DOHH2 (cell line): ENCODE results near the gene SYDE1.
"Not testable (repeated sequence)": the region's sequence is repeated elsewhere in the genome, so short reads cannot be mapped to it uniquely, and the experiment has no call there.

Experiments used
- H3F3A ChIP-seq: fragments of 200-600 bp; sonication (generic), shearing (Covaris generic); 2 replicates; pipeline ENCODE4 v1.6.0; 2016; ENCODE audit warnings: antibody characterized with exemption, mild to moderate bottlenecking; ENCODE audit not compliant: control insufficient read depth, insufficient read depth
- H3K27ac ChIP-seq: fragments of 200-600 bp; sonication (generic); 2 replicates; pipeline ENCODE4 v1.5.1; 2014; ENCODE audit warnings: low read depth, mild to moderate bottlenecking, low read length, moderate library complexity
- H3K27me3 ChIP-seq: fragments of 200-600 bp; sonication (generic); 2 replicates; pipeline ENCODE4 v1.6.1; 2014; ENCODE audit warnings: mild to moderate bottlenecking, low read length, mixed read lengths; ENCODE audit not compliant: control insufficient read depth
- H3K36me3 ChIP-seq: fragments of 200-600 bp; sonication (generic); 2 replicates; pipeline ENCODE4 v1.6.1; 2014; ENCODE audit warnings: mild to moderate bottlenecking, low read length, moderate library complexity, mixed read lengths; ENCODE audit not compliant: control insufficient read depth
- H3K4me1 ChIP-seq: fragments of 200-600 bp; sonication (generic); 2 replicates; pipeline ENCODE4 v1.6.1; 2014; ENCODE audit warnings: mild to moderate bottlenecking, low read length, mixed read lengths; ENCODE audit not compliant: control insufficient read depth
- H3K4me2 ChIP-seq: fragments of 200-600 bp; sonication (generic); 2 replicates; pipeline ENCODE4 v1.6.0; 2014; ENCODE audit warnings: mild to moderate bottlenecking, low read length, moderate library complexity
- H3K4me3 ChIP-seq: fragments of 200-600 bp; sonication (generic); 2 replicates; pipeline ENCODE4 v1.5.1; 2014; ENCODE audit warnings: mild to moderate bottlenecking, low read length, mixed read lengths
- H3K79me2 ChIP-seq: fragments of 200-600 bp; sonication (generic); 2 replicates; pipeline ENCODE4 v1.6.1; 2014; ENCODE audit warnings: mild to moderate bottlenecking, low read length, mixed read lengths; ENCODE audit not compliant: control insufficient read depth
- H3K9me2 ChIP-seq: fragments of 200-600 bp; sonication (generic); replicated peaks from 2 replicates; pipeline ENCODE4 v1.6.1; 2014; ENCODE audit warnings: mild to moderate bottlenecking, low read length, mixed read lengths; ENCODE audit not compliant: control insufficient read depth
- H3K9me3 ChIP-seq: fragments of 200-600 bp; sonication (generic); 2 replicates; pipeline ENCODE4 v1.6.1; 2014; ENCODE audit warnings: antibody characterized with exemption, low read length, mixed read lengths; ENCODE audit not compliant: control insufficient read depth, insufficient read depth
- H4K20me1 ChIP-seq: fragments of 200-600 bp; sonication (generic); 2 replicates; pipeline ENCODE4 v1.6.0; 2014; ENCODE audit warnings: low read depth, mild to moderate bottlenecking, antibody characterized with exemption, low read length, moderate library complexity; ENCODE audit not compliant: control insufficient read depth, insufficient read depth
- EZH2phosphoT487 ChIP-seq: fragments of 200-600 bp; sonication (generic); IDR thresholded peaks from 2 replicates; pipeline ENCODE4 v1.6.1; 2017; ENCODE audit warnings: borderline replicate concordance, mild to moderate bottlenecking, antibody characterized with exemption, low read length, moderate library complexity, mixed read lengths
- TF ChIP-seq, protein P1 (sequence below): fragments of 200-600 bp; sonication (generic); IDR thresholded peaks from one replicate; pipeline ENCODE4 v1.5.1; 2014; ENCODE audit warnings: antibody characterized with exemption, mild to moderate bottlenecking, low read depth, low read length; ENCODE audit not compliant: poor library complexity, severe bottlenecking

SYDE1 gene

DNA sequence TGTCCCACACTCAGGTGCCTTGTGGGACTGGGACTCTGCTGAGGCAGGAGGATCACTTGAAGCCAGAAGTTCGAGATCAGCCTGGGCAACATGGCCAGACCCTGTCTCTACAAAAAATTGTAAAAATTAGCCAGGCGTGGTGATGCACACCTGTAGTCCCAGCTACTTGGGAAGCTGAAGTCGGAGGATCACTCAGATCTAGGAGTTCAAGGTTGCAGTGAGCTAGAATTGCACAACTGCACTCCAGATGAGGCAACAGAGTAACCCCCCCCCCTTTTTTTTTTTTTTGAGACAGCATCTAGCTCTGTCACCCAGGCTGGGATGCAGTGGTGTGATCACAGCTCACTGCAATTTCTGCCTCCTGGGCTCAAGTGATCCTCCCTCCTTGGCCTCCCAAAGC is 11.0 kb upstream of the SYDE1 start:
- Histone ChIP-seq H3K79me2 (no peaks in the 10 kb centered on the region), H3K4me3 (no peak overlapping the region), H3K36me3 (no peaks in the 10 kb centered on the region), H3K27ac (no peak overlapping the region), H3K4me2 (no peak overlapping the region), H3K4me1 (peaks cover 3% of the 10 kb centered on the region), H3K27me3 (0 out of 2 replicates have a peak, but pooled peaks cover 3% of the 10 kb centered on the region), H3K9me2 (no peaks in the 10 kb centered on the region), H3F3A (no peaks in the 10 kb centered on the region), H3K9me3 (no peaks in the 10 kb centered on the region), H4K20me1 (no peaks in the 10 kb centered on the region)
- TF ChIP-seq, protein P1, sequence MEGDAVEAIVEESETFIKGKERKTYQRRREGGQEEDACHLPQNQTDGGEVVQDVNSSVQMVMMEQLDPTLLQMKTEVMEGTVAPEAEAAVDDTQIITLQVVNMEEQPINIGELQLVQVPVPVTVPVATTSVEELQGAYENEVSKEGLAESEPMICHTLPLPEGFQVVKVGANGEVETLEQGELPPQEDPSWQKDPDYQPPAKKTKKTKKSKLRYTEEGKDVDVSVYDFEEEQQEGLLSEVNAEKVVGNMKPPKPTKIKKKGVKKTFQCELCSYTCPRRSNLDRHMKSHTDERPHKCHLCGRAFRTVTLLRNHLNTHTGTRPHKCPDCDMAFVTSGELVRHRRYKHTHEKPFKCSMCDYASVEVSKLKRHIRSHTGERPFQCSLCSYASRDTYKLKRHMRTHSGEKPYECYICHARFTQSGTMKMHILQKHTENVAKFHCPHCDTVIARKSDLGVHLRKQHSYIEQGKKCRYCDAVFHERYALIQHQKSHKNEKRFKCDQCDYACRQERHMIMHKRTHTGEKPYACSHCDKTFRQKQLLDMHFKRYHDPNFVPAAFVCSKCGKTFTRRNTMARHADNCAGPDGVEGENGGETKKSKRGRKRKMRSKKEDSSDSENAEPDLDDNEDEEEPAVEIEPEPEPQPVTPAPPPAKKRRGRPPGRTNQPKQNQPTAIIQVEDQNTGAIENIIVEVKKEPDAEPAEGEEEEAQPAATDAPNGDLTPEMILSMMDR = no peak
- TF ChIP-seq EZH2phosphoT487 = no peak

DNA sequence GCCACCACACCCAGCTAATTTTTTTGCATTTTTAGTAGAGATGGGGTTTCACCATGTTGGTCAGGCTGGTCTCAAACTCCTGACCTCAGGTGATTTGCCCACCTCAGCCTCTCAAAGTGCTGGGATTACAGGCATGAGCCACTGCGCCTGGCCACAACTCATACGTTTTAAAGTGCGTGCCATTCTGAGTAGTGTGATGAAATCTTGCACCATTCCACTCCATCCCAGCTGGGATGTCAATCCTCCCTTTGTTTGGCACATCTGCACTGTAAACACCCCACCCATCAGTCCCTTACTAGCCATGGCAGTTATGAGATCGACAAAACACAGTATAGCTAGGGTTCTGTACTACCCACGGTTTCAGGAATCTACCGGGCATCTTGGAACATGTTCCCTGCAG is 9.2 kb upstream of the SYDE1 start:
- not testable (repeated sequence) for H3F3A ChIP-seq, H3K4me2 ChIP-seq, H3K4me1 ChIP-seq, H3K9me3 ChIP-seq, H3K9me2 ChIP-seq, H3K36me3 ChIP-seq, H3K79me2 ChIP-seq, H3K4me3 ChIP-seq, H3K27ac ChIP-seq, H4K20me1 ChIP-seq, H3K27me3 ChIP-seq

DNA sequence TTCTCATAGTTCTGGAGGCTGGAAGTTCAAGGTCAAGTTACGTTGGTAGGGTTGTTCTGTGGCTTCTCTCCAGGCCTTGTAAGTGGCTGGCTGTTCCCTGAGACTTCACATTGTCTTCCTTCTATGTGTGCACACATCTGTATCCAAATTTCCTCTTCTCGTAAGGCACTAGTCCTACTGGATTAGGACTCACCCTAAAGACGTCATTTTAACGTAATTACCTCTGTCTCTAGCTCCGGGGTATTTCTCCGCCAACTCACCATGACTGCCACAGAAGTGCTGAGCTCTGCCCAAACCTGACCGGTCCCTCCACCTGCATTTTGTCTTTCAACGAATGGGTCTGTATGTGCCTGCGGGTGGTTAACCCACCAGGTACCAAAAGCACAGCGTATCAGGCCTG is 8.7 kb upstream of the SYDE1 start:
- no peaks in the 10 kb centered on the region for H4K20me1 ChIP-seq
- no peaks in the 10 kb centered on the region for H3K36me3 ChIP-seq
- no peak overlapping the region for H3K4me2 ChIP-seq
- no peak overlapping the region for H3K27ac ChIP-seq
- H3K79me2 ChIP-seq = no peaks in the 10 kb centered on the region
- H3K4me1 ChIP-seq = no peaks in the 10 kb centered on the region
- no peaks in the 10 kb centered on the region for H3F3A ChIP-seq
- no peak overlapping the region for H3K4me3 ChIP-seq
- H3K27me3 ChIP-seq = 0 out of 2 replicates have a peak, but pooled peaks cover 3% of the 10 kb centered on the region
- H3K9me2 ChIP-seq = no peaks in the 10 kb centered on the region
- H3K9me3 ChIP-seq = no peaks in the 10 kb centered on the region
- TF ChIP-seq EZH2phosphoT487 = no peak
- TF ChIP-seq, protein P1 = no peak

DNA sequence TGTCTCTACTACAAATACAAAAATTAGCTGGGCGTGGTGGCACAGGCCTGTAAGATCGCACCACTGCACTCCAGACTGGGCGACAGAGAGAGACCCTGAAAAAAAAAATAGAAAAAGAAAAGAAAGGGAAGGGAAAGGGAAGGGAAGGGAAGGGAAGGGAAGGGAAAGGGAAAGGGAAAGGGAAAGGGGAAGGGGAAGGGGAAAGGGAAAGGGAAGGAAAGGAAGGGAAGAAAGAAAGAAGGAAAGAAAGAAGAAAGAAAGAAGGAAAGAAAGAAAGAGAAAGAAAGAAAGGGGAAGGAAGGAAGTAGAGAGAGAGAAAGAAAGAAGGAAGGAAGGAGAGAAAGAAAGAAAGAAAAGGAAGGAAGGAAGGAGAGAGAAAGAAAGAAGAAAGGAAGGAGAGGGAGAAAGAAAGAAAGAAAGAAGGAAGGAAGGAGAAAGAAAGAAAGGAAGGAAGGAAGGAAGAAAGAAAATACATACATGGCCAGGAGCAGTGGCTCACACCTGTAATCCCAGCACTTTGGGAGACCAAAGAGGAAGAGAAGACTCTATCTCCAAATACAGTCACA is 8.1 kb upstream of the SYDE1 start:
- 0 out of 2 replicates have a peak, but pooled peaks cover 3% of the 10 kb centered on the region for H3K27me3 ChIP-seq

More for the DNA sequence above, 8.1 kb upstream of the SYDE1 start:
- Histone ChIP-seq H3K4me3 (no peak overlapping the region), H3K36me3 (no peaks in the 10 kb centered on the region), H3K9me2 (no peaks in the 10 kb centered on the region), H3K27ac (no peak overlapping the region), H3K4me1 (no peaks in the 10 kb centered on the region), H3K79me2 (no peaks in the 10 kb centered on the region), H3F3A (no peaks in the 10 kb centered on the region), H3K9me3 (peaks cover under 1% of the 10 kb centered on the region; the same call in 1 of the 2 replicates), H3K4me2 (no peak overlapping the region), H4K20me1 (no peaks in the 10 kb centered on the region)
- TF ChIP-seq, protein P1 = no peak
- no peak for TF ChIP-seq EZH2phosphoT487
